Activated B cell treated with CpG ODN at 0.5 μM for 24 hours (primary cell): ENCODE results near the gene TMEM41B. TPM values are rescaled to one million over a fixed set of nuclear protein-coding genes. Genes with fewer than 3 reads are reported as not detected.

Experiments used
- ATAC-seq: fragments of 200-7000 bp; cut with Tn5 transposase; one replicate; pipeline ENCODE4 v1.10.0; 2021; ENCODE audit warnings: low read depth, mild to moderate bottlenecking, moderate library complexity
- CTCF ChIA-PET: fragments of 350-600 bp; sonication (Branson Sonifier 250); formaldehyde crosslinking; loops from one replicate; lab custom pipeline; 2021; ENCODE audit warnings: antibody characterized with exemption; lab: Charles Lee
- POLR2A ChIA-PET: fragments of 350-600 bp; sonication (Branson Sonifier 250); formaldehyde crosslinking; loops from one replicate; lab custom pipeline; 2021; ENCODE audit warnings: antibody characterized with exemption; lab: Charles Lee
- DNase-seq: peaks from one replicate; pipeline ENCODE4 v3.0.0; 2022
- H3K27ac Mint-ChIP-seq: one replicate; pipeline ENCODE4 v1.8.0; 2020; ENCODE audit warnings: mixed read lengths
- H3K27me3 Mint-ChIP-seq: one replicate; pipeline ENCODE4 v1.8.0; 2021; ENCODE audit warnings: mixed read lengths
- H3K36me3 Mint-ChIP-seq: one replicate; pipeline ENCODE4 v1.8.0; 2021; ENCODE audit warnings: low read depth, mixed read lengths
- H3K4me1 Mint-ChIP-seq: one replicate; pipeline ENCODE4 v1.8.0; 2021; ENCODE audit warnings: mixed read lengths
- H3K4me3 Mint-ChIP-seq: one replicate; pipeline ENCODE4 v1.8.0; 2020; ENCODE audit warnings: mild to moderate bottlenecking, mixed read lengths
- H3K9me3 Mint-ChIP-seq: one replicate; pipeline ENCODE4 v1.8.0; 2020; ENCODE audit warnings: mixed read lengths
- CTCF ChIP-seq: fragments of 200-600 bp; IDR thresholded peaks from one replicate; pipeline ENCODE4 v1.8.0; 2022; ENCODE audit warnings: antibody characterized with exemption, mild to moderate bottlenecking
- intact Hi-C: fragments of 100-400 bp; cut with micrococcal nuclease; formaldehyde crosslinking; loops from one replicate; pipeline ENCODE4 v1.15.1; 2024
- total RNA-seq: library from RNA; stranded (reverse); gene quantifications from 2 replicates; pipeline ENCODE4 v1.2.3, GENCODE V29; 2022

TMEM41B gene
- total RNA-seq, 1 donor from 2014 or later, result 21.7 TPM

- ATAC-seq, result no peak
- no peaks in the 10 kb centered on the region for H3K4me1 Mint-ChIP-seq
- intact Hi-C loops, result loop anchor here (5.0 kb wide), 1 partner anchor 233 kb away; no protein-coding TSS in a partner anchor
- no peak overlapping the region for H3K27ac Mint-ChIP-seq
- H3K4me3 Mint-ChIP-seq, result no peak overlapping the region
- ChIA-PET POLR2A (no interaction called here), CTCF (no interaction called here)
- peaks cover 2% of the 10 kb centered on the region for H3K36me3 Mint-ChIP-seq
- no peaks in the 10 kb centered on the region for H3K27me3 Mint-ChIP-seq
- TF ChIP-seq CTCF, result no peak
- no peak for DNase-seq
- H3K9me3 Mint-ChIP-seq, result no peaks in the 10 kb centered on the region
These were observed 39.7 kb downstream of the TMEM41B start for GRCh38 chr11:9274499-9275258.

GRCh38 chr11:9273376-9274336, 40.7 kb downstream of the TMEM41B start:
- no peak overlapping the region for H3K27ac Mint-ChIP-seq
- intact Hi-C loops, result no loop called here
- no peaks in the 10 kb centered on the region for H3K27me3 Mint-ChIP-seq
- DNase-seq (no peak), ATAC-seq (no peak)
- no peaks in the 10 kb centered on the region for H3K9me3 Mint-ChIP-seq
- ChIA-PET POLR2A (interaction anchor here (0.8 kb wide), 1 partner anchor 9 kb away, joined by 3 read pairs; the partner anchor contains the start of gene DENND5A), CTCF (no interaction called here)
- H3K4me3 Mint-ChIP-seq, result no peak overlapping the region
- H3K36me3 Mint-ChIP-seq, result peaks cover 2% of the 10 kb centered on the region
- TF ChIP-seq CTCF, result no peak
- H3K4me1 Mint-ChIP-seq, result no peaks in the 10 kb centered on the region

GRCh38 chr11:9269492-9270013, 44.8 kb downstream of the TMEM41B start:
- Mint-ChIP-seq H3K36me3 (peaks cover under 1% of the 10 kb centered on the region), H3K27ac (no peak overlapping the region), H3K4me3 (no peak overlapping the region), H3K4me1 (peaks cover 6% of the 10 kb centered on the region), H3K9me3 (no peaks in the 10 kb centered on the region), H3K27me3 (no peaks in the 10 kb centered on the region)
- CTCF ChIA-PET, result no interaction called here
- intact Hi-C loops, result no loop called here
- no peak for ATAC-seq
- POLR2A ChIA-PET, result no interaction called here
- no peak for TF ChIP-seq CTCF
- DNase-seq, result no peak

GRCh38 chr11:9267680-9268079, 46.7 kb downstream of the TMEM41B start:
- Mint-ChIP-seq H3K4me3 (no peak overlapping the region), H3K27ac (no peak overlapping the region), H3K9me3 (no peaks in the 10 kb centered on the region), H3K4me1 (peaks cover 17% of the 10 kb centered on the region), H3K36me3 (peaks cover 6% of the 10 kb centered on the region), H3K27me3 (no peaks in the 10 kb centered on the region)
- intact Hi-C loops, result no loop called here
- ATAC-seq (no peak), DNase-seq (no peak)
- POLR2A ChIA-PET, result no interaction called here
- CTCF ChIA-PET, result no interaction called here
- no peak for TF ChIP-seq CTCF

GRCh38 chr11:9266926-9267325, 47.5 kb downstream of the TMEM41B start:
- Mint-ChIP-seq H3K27ac (no peak overlapping the region), H3K36me3 (peaks cover 6% of the 10 kb centered on the region), H3K27me3 (no peaks in the 10 kb centered on the region), H3K4me1 (peaks cover 22% of the 10 kb centered on the region), H3K9me3 (no peaks in the 10 kb centered on the region), H3K4me3 (peak overlapping the region; percentile 36)
- ChIA-PET CTCF (no interaction called here), POLR2A (no interaction called here)
- TF ChIP-seq CTCF, result no peak
- ATAC-seq, result no peak
- intact Hi-C loops, result no loop called here
- no peak for DNase-seq
